ENCODE measurements around the gene TBC1D22B.
"Not testable (repeated sequence)": the region's sequence is repeated elsewhere in the genome, so short reads cannot be mapped to it uniquely, and the experiment has no call there.

The TBC1D22B gene

DNA sequence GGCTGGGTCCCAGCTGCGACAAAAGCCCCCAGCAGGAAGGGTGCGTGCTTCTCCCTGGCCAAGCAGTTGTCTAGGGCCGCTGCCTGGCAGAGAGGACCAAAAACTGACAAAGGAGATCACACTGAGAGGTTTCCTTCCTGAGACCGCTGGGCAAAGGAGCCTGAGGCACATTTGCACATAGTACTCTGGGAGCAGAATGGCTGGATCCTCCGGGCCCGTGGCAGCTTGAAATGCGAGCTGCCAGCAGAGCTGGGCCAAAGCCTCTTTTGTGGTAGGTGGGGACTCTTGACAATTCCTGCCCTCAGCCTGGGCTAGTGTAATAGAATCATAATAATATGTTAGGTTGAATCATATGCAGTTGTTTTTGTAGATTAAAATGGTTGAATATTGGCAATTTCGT is 63.1 kb downstream of the TBC1D22B start:
- no peak overlapping the region for H3K27ac ChIP-seq
- CTCF ChIA-PET = interaction anchor here (0.7 kb wide), 1 partner anchor 200 kb away, joined by 4 read pairs; no protein-coding TSS in a partner anchor
- DNase-seq (ENCODE audit: low spot score) = no peak
- POLR2A ChIA-PET (ENCODE audit: low non-redundant PET) = no interaction called here
- TF ChIP-seq, protein P1, sequence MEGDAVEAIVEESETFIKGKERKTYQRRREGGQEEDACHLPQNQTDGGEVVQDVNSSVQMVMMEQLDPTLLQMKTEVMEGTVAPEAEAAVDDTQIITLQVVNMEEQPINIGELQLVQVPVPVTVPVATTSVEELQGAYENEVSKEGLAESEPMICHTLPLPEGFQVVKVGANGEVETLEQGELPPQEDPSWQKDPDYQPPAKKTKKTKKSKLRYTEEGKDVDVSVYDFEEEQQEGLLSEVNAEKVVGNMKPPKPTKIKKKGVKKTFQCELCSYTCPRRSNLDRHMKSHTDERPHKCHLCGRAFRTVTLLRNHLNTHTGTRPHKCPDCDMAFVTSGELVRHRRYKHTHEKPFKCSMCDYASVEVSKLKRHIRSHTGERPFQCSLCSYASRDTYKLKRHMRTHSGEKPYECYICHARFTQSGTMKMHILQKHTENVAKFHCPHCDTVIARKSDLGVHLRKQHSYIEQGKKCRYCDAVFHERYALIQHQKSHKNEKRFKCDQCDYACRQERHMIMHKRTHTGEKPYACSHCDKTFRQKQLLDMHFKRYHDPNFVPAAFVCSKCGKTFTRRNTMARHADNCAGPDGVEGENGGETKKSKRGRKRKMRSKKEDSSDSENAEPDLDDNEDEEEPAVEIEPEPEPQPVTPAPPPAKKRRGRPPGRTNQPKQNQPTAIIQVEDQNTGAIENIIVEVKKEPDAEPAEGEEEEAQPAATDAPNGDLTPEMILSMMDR (conservative IDR thresholded peaks at IDR 0.05; ENCODE audit: low read depth) = no peak

DNA sequence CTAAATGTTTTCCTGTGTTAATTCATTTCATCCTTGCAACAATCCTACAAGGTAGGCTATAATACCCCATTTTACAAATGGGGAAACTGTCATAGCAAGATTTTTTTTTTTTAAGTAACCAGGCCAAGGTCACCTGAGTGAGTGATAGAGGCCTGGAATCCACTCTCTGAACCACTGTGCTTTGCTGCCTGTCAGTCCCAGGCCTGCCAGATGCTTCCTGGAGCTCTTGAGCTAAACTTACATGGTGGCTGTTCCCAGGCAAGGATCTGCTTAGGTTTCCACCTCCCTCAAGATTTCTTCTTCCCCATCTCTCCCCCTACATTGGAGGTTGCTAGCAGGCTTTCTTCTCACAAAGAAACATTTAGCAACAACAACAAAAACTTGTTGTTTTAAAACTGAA is 63.5 kb downstream of the TBC1D22B start:
- DNase-seq (ENCODE audit: low spot score) = no peak
- POLR2A ChIA-PET (ENCODE audit: low non-redundant PET) = interaction anchor here (0.7 kb wide), 1 partner anchor 17 kb away, joined by 3 read pairs; no protein-coding TSS in a partner anchor
- TF ChIP-seq, protein P1 (conservative IDR thresholded peaks at IDR 0.05; ENCODE audit: low read depth) = no peak

DNA sequence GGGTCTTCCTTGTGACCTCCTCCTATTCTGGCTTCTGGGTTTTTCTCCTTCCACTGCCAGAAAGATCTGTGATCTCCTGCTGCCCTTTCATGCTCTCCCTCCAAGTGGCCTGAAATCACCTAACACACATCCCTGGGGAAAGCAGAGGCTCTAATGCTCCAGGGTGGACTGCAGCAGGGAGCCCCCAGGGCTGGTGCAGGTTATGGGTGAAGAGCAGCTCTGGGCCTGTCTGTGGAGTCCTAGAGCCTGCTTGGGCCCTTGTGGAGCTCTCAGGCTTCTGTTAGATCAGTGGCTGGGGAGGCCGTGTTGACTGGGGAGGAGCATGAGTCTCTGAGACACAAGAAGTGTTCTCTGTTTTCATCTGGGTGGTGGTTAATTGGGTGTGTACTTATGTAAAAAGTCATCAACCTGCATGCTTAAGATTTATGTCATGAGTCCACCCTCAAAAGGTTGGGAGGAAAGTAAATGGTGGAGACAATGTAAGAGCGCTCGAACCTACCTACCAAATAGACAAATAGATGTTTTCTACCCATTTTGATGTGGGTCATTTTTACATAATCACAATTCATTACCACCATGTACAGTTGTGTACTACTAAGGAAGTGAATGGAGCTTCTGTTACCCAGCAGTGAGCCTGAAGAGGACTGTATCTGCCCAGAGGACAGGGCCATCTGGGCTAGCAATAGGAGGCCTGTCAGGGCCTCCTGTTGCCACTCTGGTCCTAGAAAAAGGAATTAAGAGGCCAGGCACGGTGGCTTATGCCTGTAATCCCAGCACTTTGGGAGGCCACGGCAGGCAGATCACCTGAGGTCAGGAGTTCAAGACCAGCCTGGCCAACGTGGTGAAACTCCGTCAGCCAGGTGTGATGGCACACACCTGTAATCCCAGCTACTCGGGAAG is 64.2 kb downstream of the TBC1D22B start:
- DNase-seq (ENCODE audit: low spot score) = no peak
- TF ChIP-seq, protein P1 (conservative IDR thresholded peaks at IDR 0.05; ENCODE audit: low read depth) = no peak
- CTCF ChIA-PET = no interaction called here
- POLR2A ChIA-PET (ENCODE audit: low non-redundant PET) = interaction anchor here (0.7 kb wide), 1 partner anchor 18 kb away, joined by 3 read pairs; no protein-coding TSS in a partner anchor
- H3K27ac ChIP-seq = no peak overlapping the region

More for the DNA sequence above, 63.5 kb downstream of the TBC1D22B start:
- H3K27ac ChIP-seq = no peak overlapping the region
- CTCF ChIA-PET = no interaction called here

DNA sequence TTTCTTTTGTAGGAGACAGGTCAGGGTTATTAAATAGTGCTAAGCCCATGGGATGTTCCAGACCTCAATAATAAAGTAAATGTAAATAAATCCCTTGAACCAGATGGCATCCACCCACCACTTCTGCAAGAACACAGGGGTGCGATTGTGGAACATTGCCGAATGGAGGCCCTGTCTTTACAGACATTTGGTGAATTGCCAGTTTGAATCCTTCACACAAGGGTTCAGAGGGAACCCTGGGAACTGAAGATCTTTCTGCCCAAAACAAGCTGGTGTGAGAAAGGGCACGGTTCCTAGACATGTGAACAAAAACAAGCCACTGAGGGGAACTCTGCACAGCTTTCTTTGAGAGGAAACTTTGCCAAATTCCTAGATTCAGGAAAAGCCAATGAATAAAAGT is 66.0 kb downstream of the TBC1D22B start:
- no peak for DNase-seq (ENCODE audit: low spot score)
- no peak overlapping the region for H3K27ac ChIP-seq
- POLR2A ChIA-PET (ENCODE audit: low non-redundant PET) = no interaction called here
- CTCF ChIA-PET = interaction anchor here (0.6 kb wide), 1 partner anchor 67 kb away, joined by 3 read pairs; no protein-coding TSS in a partner anchor
- TF ChIP-seq, protein P1 (conservative IDR thresholded peaks at IDR 0.05; ENCODE audit: low read depth) = no peak

DNA sequence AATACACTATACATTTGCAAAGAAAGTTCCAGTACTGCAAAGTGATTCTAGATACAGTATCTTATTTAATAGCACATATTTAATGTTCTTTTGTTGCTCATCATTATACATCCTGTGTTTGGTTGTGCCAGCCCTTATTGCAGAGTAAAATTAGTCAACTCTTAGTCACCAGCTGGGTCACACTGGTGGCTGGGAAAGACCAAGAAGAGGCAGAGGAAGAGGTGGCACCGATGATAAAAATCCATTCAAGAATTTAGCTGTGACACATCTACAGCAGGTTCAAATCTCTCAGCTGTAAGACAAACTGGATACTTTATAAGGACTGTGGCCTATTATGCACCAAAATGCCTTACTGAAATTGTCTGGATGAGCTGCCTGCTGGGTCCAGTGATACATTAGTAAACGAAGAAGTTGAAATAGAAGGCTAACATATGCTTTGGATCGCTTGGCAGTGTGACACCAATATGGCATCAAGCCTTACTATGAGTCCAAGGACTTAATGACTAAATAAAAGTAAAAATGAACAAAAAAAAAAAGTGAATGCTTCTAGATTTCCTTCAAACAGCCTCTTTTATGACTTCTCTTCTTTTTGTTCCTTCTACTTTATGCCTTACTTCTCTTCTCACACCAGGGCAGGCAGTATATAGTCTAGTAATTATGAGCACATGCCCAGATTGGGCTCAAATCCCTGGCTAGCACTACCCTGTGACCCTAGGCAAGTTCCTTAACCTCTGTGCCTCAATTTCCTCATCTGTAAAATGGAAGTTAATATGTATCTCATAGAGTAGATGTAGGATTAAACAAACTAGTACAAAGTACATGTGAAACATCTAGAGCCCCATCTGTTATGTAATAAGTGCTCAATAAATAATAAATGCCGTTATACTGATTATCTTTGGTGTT is 66.8 kb downstream of the TBC1D22B start:
- H3K27ac ChIP-seq = no peak overlapping the region
- CTCF ChIA-PET = interaction anchor here (0.6 to 0.9 kb wide), 2 partner anchors 57 to 68 kb away, joined by 3 to 4 read pairs; no protein-coding TSS in a partner anchor

DNA sequence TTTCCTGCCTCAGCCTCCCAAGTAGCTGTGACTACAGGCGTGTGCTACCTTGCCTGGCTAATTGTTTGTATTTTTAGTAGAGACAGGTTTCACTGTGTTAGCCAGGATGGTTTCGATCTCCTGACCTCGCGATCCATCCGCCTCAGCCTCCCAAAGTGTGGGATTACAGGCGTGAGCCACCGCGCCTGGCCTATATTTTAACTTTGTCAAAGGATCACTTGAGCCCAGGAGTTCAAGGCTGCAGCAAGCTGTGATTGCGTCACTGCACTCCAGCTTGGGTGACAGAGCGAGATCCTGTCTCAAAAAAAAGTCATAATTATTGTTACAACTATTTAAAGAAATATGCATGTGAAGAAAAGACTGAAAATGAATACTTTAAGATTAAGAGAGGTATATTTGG is 72.8 kb downstream of the TBC1D22B start:
- DNase-seq (ENCODE audit: low spot score); H3K27ac ChIP-seq; POLR2A ChIA-PET (ENCODE audit: low non-redundant PET): not testable (repeated sequence)
- CTCF ChIA-PET = interaction anchor here (0.6 kb wide), 1 partner anchor 48 kb away, joined by 3 read pairs; no protein-coding TSS in a partner anchor

More for the DNA sequence above, 66.8 kb downstream of the TBC1D22B start:
- POLR2A ChIA-PET (ENCODE audit: low non-redundant PET) = no interaction called here
- TF ChIP-seq, protein P1 (conservative IDR thresholded peaks at IDR 0.05; ENCODE audit: low read depth) = no peak
- peak; percentile 30 for DNase-seq (ENCODE audit: low spot score)

All from RWPE1 (cell line).